Measurements from ENCODE around the gene P2RY2. TPM values are rescaled to one million over a fixed set of nuclear protein-coding genes. Genes with fewer than 3 reads are reported as not detected.

The P2RY2 gene
- total and polyA plus RNA-seq, 9 donors: 0.43 to 1.7 (median 1.0) TPM

GRCh38 chr11:73216465-73216864 lies 1.6 kb upstream of the P2RY2 start:
- Histone ChIP-seq H3K4me3 (ENCODE audit: low read length) (no peak overlapping the region), H3K36me3 (ENCODE audit: control insufficient read depth, insufficient read depth, low read length) (no peaks in the 10 kb centered on the region), H3K27ac (ENCODE audit: low read length) (no peak overlapping the region), H3K9me3 (replicated peaks; ENCODE audit: control insufficient read depth, low read depth, low read length) (no peaks in the 10 kb centered on the region), H3K27me3 (ENCODE audit: control insufficient read depth, insufficient read depth, low read length) (peaks cover 32% of the 10 kb centered on the region), H3K4me1 (ENCODE audit: control insufficient read depth, insufficient read depth, low read length) (peaks cover 27% of the 10 kb centered on the region)
- no peak for DNase-seq
- WGBS (ENCODE audit: insufficient coverage): 79% methylated on average over 1 of the region's 2 CpGs

DNA sequence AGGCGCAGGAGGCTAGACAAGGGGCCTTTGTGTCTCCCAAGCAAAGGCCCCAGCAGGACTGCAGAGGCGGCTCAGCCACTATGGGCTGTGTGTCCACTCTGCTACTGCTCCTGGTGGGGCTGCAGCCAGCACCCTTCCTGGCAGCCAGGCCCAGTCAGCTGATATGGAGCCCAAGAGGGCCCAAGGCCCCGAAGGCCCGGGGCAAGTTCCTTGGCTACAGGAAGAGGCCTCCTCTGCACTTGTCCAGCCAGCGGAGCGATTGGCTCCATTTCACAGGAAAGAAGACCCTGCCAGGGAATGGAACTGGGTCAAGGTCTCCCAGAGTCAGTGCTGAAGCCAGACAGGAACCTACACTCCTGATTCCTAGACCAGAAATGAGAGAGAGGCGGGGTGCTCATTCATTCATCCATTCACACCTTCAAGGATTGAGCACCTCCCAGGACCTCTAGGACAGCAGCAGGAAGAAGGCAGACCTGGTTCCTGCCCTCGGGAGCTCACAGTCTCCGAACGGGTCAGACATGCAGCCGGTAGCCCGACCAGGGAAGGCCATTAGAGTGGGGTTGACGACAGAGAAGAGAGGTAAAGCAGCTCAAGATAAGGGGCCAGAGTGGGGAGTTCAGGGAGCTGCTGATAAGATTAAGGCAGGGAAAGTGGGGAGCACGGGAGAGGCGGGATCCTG lies 811 bp upstream of the P2RY2 start:
- H3K27me3 ChIP-seq (ENCODE audit: control insufficient read depth, insufficient read depth, low read length): peaks cover 32% of the 10 kb centered on the region
- H3K9me3 ChIP-seq (replicated peaks; ENCODE audit: control insufficient read depth, low read depth, low read length): no peaks in the 10 kb centered on the region
- H3K4me3 ChIP-seq (ENCODE audit: low read length): no peak overlapping the region
- DNase-seq: no peak
- H3K4me1 ChIP-seq (ENCODE audit: control insufficient read depth, insufficient read depth, low read length): peaks cover 27% of the 10 kb centered on the region
- no peaks in the 10 kb centered on the region for H3K36me3 ChIP-seq (ENCODE audit: control insufficient read depth, insufficient read depth, low read length)
- WGBS (ENCODE audit: insufficient coverage): 69% methylated on average over 12 of the region's 15 CpGs
- H3K27ac ChIP-seq (ENCODE audit: low read length): no peak overlapping the region

DNA sequence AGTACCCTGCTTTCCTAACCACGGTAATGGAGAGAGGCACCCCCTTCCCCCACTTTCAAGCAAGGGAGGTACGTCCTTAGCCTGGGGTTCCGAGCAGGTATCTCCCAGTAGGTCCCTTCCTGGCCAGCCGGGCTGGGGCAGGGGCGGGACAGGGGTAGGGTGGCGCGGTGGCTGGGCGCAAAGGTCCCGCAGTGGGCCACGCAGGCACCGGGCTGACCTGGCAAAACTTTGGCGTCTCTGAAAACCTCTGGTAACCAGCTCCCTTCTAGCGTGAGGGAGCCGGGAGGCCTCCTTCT lies 323 bp upstream of the P2RY2 start:
- Histone ChIP-seq H3K4me1 (ENCODE audit: control insufficient read depth, insufficient read depth, low read length) (peaks cover 27% of the 10 kb centered on the region), H3K36me3 (ENCODE audit: control insufficient read depth, insufficient read depth, low read length) (no peaks in the 10 kb centered on the region), H3K4me3 (ENCODE audit: low read length) (peak overlapping the region; percentile 37), H3K9me3 (replicated peaks; ENCODE audit: control insufficient read depth, low read depth, low read length) (no peaks in the 10 kb centered on the region), H3K27me3 (ENCODE audit: control insufficient read depth, insufficient read depth, low read length) (peaks cover 32% of the 10 kb centered on the region), H3K27ac (ENCODE audit: low read length) (no peak overlapping the region)
- no peak for DNase-seq
- WGBS (ENCODE audit: insufficient coverage): 30% methylated on average over 12 of the region's 14 CpGs

- WGBS (ENCODE audit: insufficient coverage): 38% methylated on average over 7 of the region's 9 CpGs
- Histone ChIP-seq H3K4me1 (ENCODE audit: control insufficient read depth, insufficient read depth, low read length) (peaks cover 21% of the 10 kb centered on the region), H3K4me3 (ENCODE audit: low read length) (peak overlapping the region; percentile 37), H3K36me3 (ENCODE audit: control insufficient read depth, insufficient read depth, low read length) (no peaks in the 10 kb centered on the region), H3K27ac (ENCODE audit: low read length) (no peak overlapping the region), H3K9me3 (replicated peaks; ENCODE audit: control insufficient read depth, low read depth, low read length) (no peaks in the 10 kb centered on the region), H3K27me3 (ENCODE audit: control insufficient read depth, insufficient read depth, low read length) (peaks cover 35% of the 10 kb centered on the region)
- DNase-seq: no peak
Observed at GRCh38 chr11:73218830-73219215, 742 bp downstream of the P2RY2 start.

DNA sequence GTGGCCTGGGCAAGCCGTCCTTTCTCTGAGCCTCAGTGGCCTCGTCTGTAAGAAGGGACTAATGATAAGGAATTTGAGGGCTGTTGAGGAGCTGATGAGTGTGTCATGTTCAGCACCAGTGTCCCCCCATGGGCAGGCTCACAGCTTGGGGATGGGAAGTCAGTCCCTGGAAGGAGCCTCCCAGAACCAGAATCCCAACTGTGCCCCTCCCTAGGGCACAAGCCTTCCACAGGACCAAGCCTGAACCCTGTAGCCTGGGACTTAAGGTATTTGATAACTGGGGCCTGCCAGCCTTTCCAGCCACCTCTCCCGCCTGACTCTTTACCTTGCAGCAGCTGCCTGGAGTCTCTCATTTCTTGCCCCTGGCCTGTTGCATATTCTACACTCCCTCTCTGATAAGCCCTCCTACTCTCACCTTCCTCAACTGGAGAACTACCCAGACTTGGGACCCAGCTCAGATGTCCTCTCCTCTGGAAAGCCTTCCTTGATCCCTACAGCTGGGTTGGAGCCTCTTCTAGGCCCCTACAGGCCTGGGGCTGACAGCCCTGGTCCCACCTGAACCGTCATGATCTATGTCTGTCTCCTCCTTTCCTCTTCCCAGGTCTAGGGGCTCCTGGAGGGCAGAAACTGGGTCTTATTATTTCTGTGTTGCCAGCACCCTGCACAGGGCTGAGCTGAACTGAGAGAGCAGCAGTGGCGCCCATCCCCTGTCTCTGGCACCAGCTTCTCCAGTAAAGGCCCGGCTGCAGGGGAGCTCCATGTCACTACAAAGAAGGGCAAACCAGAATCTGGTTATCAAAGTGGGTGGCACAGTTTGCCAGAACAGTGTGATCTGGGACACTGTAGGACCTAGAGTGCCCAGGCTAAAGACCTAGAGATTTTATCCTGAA lies 1.6 kb downstream of the P2RY2 start:
- 77% methylated on average over 5 of the region's 6 CpGs for WGBS (ENCODE audit: insufficient coverage)
- Histone ChIP-seq H3K9me3 (replicated peaks; ENCODE audit: control insufficient read depth, low read depth, low read length) (no peaks in the 10 kb centered on the region), H3K27me3 (ENCODE audit: control insufficient read depth, insufficient read depth, low read length) (peaks cover 37% of the 10 kb centered on the region), H3K4me1 (ENCODE audit: control insufficient read depth, insufficient read depth, low read length) (peaks cover 16% of the 10 kb centered on the region), H3K27ac (ENCODE audit: low read length) (no peak overlapping the region), H3K4me3 (ENCODE audit: low read length) (no peak overlapping the region), H3K36me3 (ENCODE audit: control insufficient read depth, insufficient read depth, low read length) (no peaks in the 10 kb centered on the region)
- DNase-seq: no peak

- Histone ChIP-seq H3K36me3 (ENCODE audit: control insufficient read depth, insufficient read depth, low read length) (no peaks in the 10 kb centered on the region), H3K4me3 (ENCODE audit: low read length) (no peak overlapping the region), H3K27me3 (ENCODE audit: control insufficient read depth, insufficient read depth, low read length) (peaks cover 37% of the 10 kb centered on the region), H3K27ac (ENCODE audit: low read length) (no peak overlapping the region), H3K4me1 (ENCODE audit: control insufficient read depth, insufficient read depth, low read length) (peaks cover 16% of the 10 kb centered on the region), H3K9me3 (replicated peaks; ENCODE audit: control insufficient read depth, low read depth, low read length) (no peaks in the 10 kb centered on the region)
- no CpG with 5 or more reads among the region's 4 CpGs for WGBS (ENCODE audit: insufficient coverage)
- DNase-seq: no peak
Observed at GRCh38 chr11:73221451-73221850, 3.4 kb downstream of the P2RY2 start.

DNA sequence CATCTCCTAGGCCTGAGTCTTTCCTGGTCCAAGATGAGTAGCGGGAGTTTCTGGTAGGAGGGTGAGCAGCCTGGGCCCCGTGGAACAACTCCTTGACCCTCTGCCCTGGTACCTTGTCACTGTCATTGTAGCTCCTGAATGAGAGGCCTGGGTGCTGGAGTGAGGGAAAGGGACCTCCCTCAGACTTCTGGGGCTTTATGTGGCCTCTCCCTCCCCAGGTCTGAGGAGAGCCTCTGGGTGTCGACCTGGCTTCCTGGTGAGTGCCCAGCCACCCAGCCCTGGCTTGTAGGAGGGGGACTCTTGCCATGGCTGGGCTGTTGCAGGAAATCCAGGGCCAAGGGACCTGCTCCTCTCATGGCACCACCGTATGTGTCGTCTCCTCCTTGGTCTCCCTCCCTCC lies 3.9 kb downstream of the P2RY2 start:
- Histone ChIP-seq H3K9me3 (replicated peaks; ENCODE audit: control insufficient read depth, low read depth, low read length) (no peaks in the 10 kb centered on the region), H3K4me1 (ENCODE audit: control insufficient read depth, insufficient read depth, low read length) (peaks cover 16% of the 10 kb centered on the region), H3K27ac (ENCODE audit: low read length) (no peak overlapping the region), H3K4me3 (ENCODE audit: low read length) (no peak overlapping the region), H3K36me3 (ENCODE audit: control insufficient read depth, insufficient read depth, low read length) (no peaks in the 10 kb centered on the region), H3K27me3 (ENCODE audit: control insufficient read depth, insufficient read depth, low read length) (peaks cover 37% of the 10 kb centered on the region)
- no peak for DNase-seq
- 89% methylated on average over 3 of the region's 5 CpGs for WGBS (ENCODE audit: insufficient coverage)

DNA sequence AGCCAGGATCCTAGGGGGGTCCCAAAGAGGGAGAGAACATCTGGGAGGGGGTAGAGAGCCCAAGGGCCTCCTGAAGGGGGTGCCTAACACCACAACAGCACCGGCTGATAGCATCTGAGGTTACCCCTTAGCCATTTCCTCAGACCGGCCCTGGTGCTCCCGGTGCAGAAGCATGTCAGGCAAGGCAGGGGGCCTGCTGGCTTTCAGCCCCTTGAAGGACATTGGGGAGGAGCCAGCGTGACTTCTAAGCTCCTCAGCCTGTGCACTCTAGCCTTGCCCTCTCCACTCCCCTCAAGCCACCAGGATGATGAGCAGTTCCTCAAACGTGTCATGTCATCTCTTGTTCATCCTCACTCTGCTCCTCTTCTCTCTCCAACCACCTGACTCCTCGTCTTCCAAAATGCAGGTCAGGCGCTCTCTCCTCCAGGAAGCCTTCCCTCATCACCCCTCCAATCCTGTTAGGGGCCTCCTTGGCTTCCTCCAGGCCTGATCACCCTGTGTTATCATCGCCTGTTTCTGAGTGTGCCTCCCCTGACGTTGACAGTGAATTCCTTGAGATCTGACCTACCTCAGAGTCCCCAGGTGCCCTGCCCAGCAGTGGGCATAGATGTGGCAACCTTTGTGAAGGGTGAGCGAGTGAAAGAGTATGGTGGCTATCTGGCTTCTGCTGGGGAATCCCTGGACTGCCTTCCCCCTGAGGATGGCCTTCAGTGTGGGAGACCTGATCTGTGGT lies 6.1 kb downstream of the P2RY2 start:
- DNase-seq: no peak
- Histone ChIP-seq H3K4me1 (ENCODE audit: control insufficient read depth, insufficient read depth, low read length) (peaks cover 6% of the 10 kb centered on the region), H3K9me3 (replicated peaks; ENCODE audit: control insufficient read depth, low read depth, low read length) (no peaks in the 10 kb centered on the region), H3K4me3 (ENCODE audit: low read length) (no peak overlapping the region), H3K36me3 (ENCODE audit: control insufficient read depth, insufficient read depth, low read length) (no peaks in the 10 kb centered on the region), H3K27ac (ENCODE audit: low read length) (no peak overlapping the region), H3K27me3 (ENCODE audit: control insufficient read depth, insufficient read depth, low read length) (peaks cover 20% of the 10 kb centered on the region)
- WGBS (ENCODE audit: insufficient coverage): 55% methylated on average over 8 of the region's 10 CpGs

GRCh38 chr11:73225001-73225686 lies 7.1 kb downstream of the P2RY2 start:
- DNase-seq: no peak
- no peaks in the 10 kb centered on the region for H3K9me3 ChIP-seq (replicated peaks; ENCODE audit: control insufficient read depth, low read depth, low read length)
- no peak overlapping the region for H3K27ac ChIP-seq (ENCODE audit: low read length)
- WGBS (ENCODE audit: insufficient coverage): 39% methylated on average over 2 of the region's 3 CpGs
- H3K27me3 ChIP-seq (ENCODE audit: control insufficient read depth, insufficient read depth, low read length): peaks cover 10% of the 10 kb centered on the region
- H3K4me1 ChIP-seq (ENCODE audit: control insufficient read depth, insufficient read depth, low read length): peaks cover 16% of the 10 kb centered on the region
- H3K4me3 ChIP-seq (ENCODE audit: low read length): no peak overlapping the region
- H3K36me3 ChIP-seq (ENCODE audit: control insufficient read depth, insufficient read depth, low read length): no peaks in the 10 kb centered on the region

GRCh38 chr11:73225851-73226250 lies 7.8 kb downstream of the P2RY2 start:
- H3K4me1 ChIP-seq (ENCODE audit: control insufficient read depth, insufficient read depth, low read length): peaks cover 20% of the 10 kb centered on the region
- H3K27me3 ChIP-seq (ENCODE audit: control insufficient read depth, insufficient read depth, low read length): peaks cover 5% of the 10 kb centered on the region
- no peaks in the 10 kb centered on the region for H3K9me3 ChIP-seq (replicated peaks; ENCODE audit: control insufficient read depth, low read depth, low read length)
- no peak for DNase-seq
- no peaks in the 10 kb centered on the region for H3K36me3 ChIP-seq (ENCODE audit: control insufficient read depth, insufficient read depth, low read length)
- 82% methylated on average over 7 of the region's 7 CpGs for WGBS (ENCODE audit: insufficient coverage)
- no peak overlapping the region for H3K4me3 ChIP-seq (ENCODE audit: low read length)
- no peak overlapping the region for H3K27ac ChIP-seq (ENCODE audit: low read length)

Measured in muscle of leg (tissue), 11 donors.